Body of pancreas (tissue), 4 donors: ENCODE data around the gene PDE4D.

Source experiments
- CTCF ChIP-seq, 7 experiments: fragments of 450-650 bp in 4 of 7; fragments of 200-600 bp in 3 of 7; sonication (generic) in 3 of 7; IDR thresholded peaks; one replicate each; pipeline ENCODE4 v1.5.1; 2016 to 2019; ENCODE audit warnings: antibody characterized with exemption in 7 of 7
- POLR2A ChIP-seq, 3 donors: fragments of 450-650 bp; IDR thresholded peaks; one replicate each; pipeline ENCODE4 v1.6.1; 2016; ENCODE audit warnings: antibody characterized with exemption in 3 of 3, mild to moderate bottlenecking in 2 of 3

GRCh38 chr5:59134471-59135163, 758.9 kb downstream of the PDE4D start:
- TF ChIP-seq CTCF (IDR thresholded peaks at IDR 0.05) (no peak), POLR2A (IDR thresholded peaks at IDR 0.05) (no peak)
